ENCODE results near the gene EMP3.
"Not testable (repeated sequence)": the region's sequence is repeated elsewhere in the genome, so short reads cannot be mapped to it uniquely, and the experiment has no call there.

EMP3 gene

GRCh38 chr19:48348737-48349136, 23.4 kb downstream of the EMP3 start:
- no peak for FAIRE-seq

- no peak for FAIRE-seq
Observed at GRCh38 chr19:48350856-48351255, 25.5 kb downstream of the EMP3 start.

GRCh38 chr19:48351341-48351752, 26.0 kb downstream of the EMP3 start:
- FAIRE-seq = no peak

DNA sequence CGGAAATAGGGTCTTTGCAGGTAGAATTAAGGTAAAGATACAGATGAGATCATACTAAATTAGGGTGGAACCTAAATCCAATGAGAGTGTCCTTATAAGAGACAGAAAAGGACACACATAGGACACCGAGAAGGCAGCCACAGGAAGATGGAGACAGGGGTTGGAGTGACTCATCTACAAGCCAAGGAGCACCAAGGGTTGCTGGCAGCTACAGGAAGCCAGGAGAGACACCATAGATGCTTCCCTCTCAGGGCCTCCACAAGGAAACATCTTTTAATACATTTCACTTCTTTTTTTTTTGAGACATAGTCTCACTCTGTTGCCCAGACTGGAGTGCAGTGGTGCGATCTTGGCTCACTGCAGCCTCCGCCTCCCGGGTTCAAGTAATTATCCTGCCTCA, 28.3 kb downstream of the EMP3 start:
- FAIRE-seq = no peak

GRCh38 chr19:48354332-48354992, 29.1 kb downstream of the EMP3 start:
- FAIRE-seq = no peak

DNA sequence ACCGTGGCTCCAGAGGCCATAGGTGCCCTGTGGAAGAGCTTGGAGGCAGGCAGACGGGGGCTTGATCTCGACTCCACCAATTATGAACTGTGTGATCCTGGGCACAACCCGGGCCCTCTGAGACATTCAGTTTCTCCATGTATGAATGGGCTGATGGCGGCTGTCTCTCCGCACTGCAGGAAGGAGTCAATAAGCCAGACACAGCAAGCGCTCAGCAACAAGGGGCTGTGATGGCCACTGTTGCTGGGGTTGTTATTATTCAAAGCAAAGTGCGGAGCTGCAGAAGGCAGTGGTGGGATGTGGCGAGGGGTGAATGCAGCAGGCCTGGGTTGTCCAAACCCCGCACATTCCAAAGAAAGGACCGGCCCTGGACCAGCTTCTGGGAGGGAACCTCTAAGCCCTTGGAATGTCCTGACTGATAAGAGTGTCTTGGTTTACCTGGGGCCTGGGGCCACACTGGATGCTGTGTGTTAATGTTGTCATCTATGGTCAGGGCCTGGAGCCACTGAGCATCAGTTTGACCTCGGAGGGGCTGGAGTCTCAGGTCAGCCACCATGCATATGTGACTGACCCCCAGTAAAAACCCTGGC, 30.1 kb downstream of the EMP3 start:
- FAIRE-seq = no peak

GRCh38 chr19:48359123-48359522, 33.8 kb downstream of the EMP3 start:
- FAIRE-seq = no peak

DNA sequence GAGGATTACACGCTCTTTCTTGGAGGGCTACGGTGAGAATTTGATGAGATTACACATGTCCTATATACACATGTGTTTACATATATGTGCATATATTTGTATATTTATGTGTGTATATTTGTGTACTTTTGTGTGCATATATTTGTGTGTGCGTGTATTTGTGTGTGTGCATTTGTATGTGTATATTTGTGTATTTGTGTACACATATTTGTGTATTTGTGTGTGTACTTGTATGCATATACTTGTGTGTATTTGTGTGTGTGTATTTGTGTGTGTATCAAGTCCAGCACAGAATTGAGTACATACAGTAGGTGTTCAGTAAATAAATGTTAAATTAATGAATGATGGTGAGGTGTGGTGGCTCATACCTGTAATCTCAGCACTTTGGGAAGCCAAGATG, 36.6 kb downstream of the EMP3 start:
- FAIRE-seq = no peak

- no peak for FAIRE-seq
Observed at GRCh38 chr19:48362716-48363499, 37.6 kb downstream of the EMP3 start.

GRCh38 chr19:48363500-48363809, 38.1 kb downstream of the EMP3 start:
- FAIRE-seq = no peak

DNA sequence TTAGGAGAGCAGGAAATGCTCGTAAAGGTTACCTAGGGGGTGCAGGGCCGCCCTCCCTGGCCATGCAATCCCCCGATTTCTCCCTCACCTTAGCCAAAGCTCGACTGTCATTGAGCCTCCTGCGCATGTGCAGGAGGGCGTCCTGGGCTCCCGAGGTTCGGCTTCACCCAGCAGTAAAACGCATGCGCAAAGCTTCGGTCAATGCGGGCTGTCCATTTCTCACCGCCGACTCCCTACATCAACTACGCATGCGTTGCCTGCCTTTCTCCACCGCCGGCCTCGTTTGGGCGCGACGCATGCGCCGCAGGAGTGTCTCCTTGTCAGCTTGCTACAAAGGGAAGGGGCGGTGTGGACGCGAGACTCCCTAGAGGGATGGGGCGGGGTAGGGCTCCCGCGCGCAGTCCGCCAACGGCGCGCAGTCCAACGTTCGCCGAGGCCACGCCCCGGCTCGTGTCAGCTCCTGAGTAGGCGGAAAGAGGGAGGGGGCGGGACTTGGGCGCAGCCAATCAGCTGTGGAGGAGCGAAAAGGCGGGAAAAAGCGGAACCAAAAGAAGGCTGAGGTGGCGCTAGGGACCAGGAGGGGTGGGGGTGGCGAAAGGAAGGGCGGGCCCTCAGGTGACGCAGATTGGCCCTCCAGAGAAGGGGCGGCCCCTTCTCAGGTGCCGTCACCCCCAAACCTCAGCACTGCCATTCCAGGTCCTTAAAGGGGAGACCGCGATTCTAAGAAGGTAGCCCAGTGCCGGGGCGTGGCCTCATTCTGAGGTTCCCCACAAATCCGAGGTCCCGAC, 38.7 kb downstream of the EMP3 start, which contains the start of the genes SYNGR4 and TMEM143:
SYNGR4 (plus strand) TSS at position 558 of the 788 bp plus-strand sequence. CDS start 1,476 bp downstream, outside the sequence.
TMEM143 (minus strand) TSS at position 131 of the 788 bp plus-strand sequence; CDS start at position 111, 20 bp downstream.
- peak; percentile 79 for FAIRE-seq

GRCh38 chr19:48364598-48365348, 39.4 kb downstream of the EMP3 start:
- no peak for FAIRE-seq

- no peak for FAIRE-seq
Observed at GRCh38 chr19:48365602-48366001, 40.2 kb downstream of the EMP3 start.

GRCh38 chr19:48367855-48368254, 42.5 kb downstream of the EMP3 start:
- FAIRE-seq = no peak

DNA sequence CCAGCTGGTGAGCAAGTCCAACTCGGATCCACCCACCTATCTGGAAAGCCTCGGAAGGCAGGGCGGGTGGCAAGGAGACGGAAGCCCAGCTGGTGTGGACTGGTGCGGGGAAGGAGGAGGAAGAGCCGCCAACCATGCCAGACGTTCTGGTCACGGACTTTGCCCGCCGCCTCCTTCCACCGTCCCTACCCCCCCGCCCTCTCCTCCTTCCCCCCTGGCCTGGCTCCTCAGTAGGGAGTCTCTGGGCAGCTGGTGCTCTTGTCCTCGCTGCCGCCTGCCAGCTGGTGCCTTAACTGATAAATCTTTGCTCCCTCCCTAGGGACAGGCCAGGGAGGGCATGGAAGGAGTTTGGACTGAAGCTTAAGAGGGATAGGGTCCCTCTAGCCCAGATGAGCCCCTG, 43.6 kb downstream of the EMP3 start:
- FAIRE-seq = no peak

DNA sequence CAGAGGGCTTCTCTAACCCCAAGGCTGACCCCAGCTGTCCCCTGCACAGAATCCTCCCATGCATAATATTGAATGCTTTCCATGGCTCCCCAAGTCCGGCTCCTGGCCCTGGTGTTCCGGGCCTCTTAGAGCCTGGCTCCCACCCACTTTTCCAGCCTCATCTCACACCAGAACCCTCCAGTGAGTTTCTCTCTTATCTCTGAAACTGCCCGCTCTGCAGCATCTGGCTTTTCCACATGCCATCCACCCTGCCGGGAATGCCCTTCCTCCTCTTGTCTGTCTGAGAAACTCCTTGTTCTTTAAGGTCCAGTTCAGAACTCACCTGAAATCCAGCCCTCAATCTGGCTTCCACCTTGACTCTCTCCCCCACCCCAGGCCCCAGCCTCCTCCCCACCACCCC, 45.6 kb downstream of the EMP3 start:
- no peak for FAIRE-seq

DNA sequence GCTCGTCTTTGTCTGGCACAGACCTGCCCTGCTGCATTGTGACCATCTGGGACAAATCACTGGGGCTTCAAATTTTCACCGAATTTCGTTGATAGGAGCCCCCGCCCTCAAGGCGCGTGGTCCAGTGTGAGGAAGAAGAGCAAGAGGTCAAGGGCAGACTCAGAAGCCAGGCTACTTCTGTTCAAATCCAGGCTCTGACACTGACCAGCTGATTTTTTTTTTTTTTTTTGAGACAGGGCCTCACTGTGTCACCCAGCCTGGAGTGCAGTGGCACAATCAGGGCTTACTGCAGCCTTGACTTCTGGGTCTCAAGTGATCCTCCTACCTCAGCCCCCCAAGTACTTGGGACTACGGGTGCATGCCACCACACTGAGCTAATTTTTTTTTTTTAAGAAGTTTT, 46.0 kb downstream of the EMP3 start:
- no peak for FAIRE-seq

DNA sequence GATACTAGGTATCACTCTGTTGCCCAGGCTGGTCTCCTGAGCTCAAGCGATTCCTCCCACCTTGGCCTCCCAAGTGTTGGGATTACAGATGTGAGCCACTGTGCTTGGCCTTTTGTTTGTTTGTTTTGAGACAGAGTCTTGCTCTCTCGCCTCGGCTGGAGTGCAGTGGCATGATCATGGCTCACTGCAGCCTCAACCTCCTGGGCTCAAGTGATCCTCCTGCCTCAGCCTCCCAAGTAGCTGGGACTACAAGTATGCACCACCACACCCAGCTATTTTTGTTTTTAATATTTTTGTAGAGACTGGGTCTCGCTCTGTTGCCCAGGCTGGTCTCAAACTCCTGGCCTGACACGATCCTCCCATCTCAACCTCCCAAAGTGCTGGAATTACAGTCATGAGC, 46.4 kb downstream of the EMP3 start:
- not testable (repeated sequence) for FAIRE-seq

GRCh38 chr19:48372904-48373303, 47.6 kb downstream of the EMP3 start:
- FAIRE-seq = no peak

GRCh38 chr19:48373567-48373966, 48.2 kb downstream of the EMP3 start:
- FAIRE-seq = no peak

DNA sequence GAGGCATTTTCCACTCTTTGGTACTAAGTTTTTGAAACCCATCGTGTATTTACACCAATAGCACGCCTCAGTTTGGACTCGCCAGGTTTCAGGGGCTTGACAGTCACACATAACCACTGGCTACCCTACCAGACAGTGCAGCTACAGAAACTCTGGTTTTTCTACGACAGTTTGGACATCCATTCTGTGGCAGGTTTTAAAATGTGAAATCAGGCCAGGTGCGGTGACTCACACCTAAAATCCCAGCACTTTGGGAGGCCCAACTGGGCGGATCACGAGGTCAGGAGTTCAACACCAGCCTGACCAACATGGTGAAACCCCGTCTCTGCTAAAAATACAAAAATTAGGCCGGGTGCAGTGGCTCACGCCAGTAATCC, 52.8 kb downstream of the EMP3 start:
- no peak for FAIRE-seq

- no peak for FAIRE-seq
Observed at GRCh38 chr19:48379058-48379457, 53.7 kb downstream of the EMP3 start.

Measured in colon (tissue), 2 donors.